PC-9 (cell line): ENCODE data around the gene MTHFD1.

ENCODE experiments used
- CTCF ChIP-seq: fragments of 200-600 bp; sonication (generic); conservative IDR thresholded peaks from 2 replicates; pipeline ENCODE4 v1.6.1; 2017; ENCODE audit warnings: mixed run types, antibody characterized with exemption, mild to moderate bottlenecking, moderate library complexity
- EZH2 ChIP-seq: fragments of 200-600 bp; sonication (generic); IDR thresholded peaks from 2 replicates; pipeline ENCODE4 v1.8.0; 2017; ENCODE audit warnings: antibody characterized with exemption, low read depth

GRCh38 chr14:64463195-64463594 lies 75.0 kb downstream of the MTHFD1 start:
- TF ChIP-seq CTCF (no peak), EZH2 (no peak)
